ENCODE measurements around the gene RNF213.

GRCh38 chr17:80384078-80384960 is 123.7 kb downstream of the RNF213 start:
- TF ChIP-seq CTCF (conservative IDR thresholded peaks at IDR 0.05; ENCODE audit: low read length): no peak
- TF ChIP-seq EZH2phosphoT487 (IDR thresholded peaks at IDR 0.05; ENCODE audit: borderline replicate concordance): no peak
